Measurements from ENCODE around the gene PRRG2.

DNA sequence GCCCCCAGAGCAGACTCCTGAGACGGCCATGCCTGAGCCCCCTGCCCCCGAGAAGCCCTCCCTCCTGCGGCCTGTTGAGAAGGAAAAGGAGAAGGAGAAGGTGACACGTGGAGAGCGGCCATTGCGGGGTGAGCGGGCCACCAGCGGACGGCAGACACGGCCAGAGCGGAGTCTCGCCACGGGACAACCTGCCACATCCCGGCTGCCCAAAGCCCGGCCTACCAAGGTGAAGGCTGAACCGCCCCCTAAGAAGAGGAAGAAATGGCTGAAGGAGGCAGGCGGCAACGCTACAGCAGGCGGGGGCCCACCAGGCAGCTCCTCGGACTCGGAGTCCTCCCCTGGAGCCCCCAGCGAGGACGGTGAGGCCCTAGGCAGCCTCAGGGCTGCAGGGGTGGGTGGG lies 34.7 kb downstream of the PRRG2 start:
- TF ChIP-seq, protein P1, sequence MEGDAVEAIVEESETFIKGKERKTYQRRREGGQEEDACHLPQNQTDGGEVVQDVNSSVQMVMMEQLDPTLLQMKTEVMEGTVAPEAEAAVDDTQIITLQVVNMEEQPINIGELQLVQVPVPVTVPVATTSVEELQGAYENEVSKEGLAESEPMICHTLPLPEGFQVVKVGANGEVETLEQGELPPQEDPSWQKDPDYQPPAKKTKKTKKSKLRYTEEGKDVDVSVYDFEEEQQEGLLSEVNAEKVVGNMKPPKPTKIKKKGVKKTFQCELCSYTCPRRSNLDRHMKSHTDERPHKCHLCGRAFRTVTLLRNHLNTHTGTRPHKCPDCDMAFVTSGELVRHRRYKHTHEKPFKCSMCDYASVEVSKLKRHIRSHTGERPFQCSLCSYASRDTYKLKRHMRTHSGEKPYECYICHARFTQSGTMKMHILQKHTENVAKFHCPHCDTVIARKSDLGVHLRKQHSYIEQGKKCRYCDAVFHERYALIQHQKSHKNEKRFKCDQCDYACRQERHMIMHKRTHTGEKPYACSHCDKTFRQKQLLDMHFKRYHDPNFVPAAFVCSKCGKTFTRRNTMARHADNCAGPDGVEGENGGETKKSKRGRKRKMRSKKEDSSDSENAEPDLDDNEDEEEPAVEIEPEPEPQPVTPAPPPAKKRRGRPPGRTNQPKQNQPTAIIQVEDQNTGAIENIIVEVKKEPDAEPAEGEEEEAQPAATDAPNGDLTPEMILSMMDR (IDR thresholded peaks at IDR 0.05), result no peak
- TF ChIP-seq POLR2AphosphoS5 (IDR thresholded peaks at IDR 0.05) (no peak), EP300 (IDR thresholded peaks at IDR 0.05) (no peak), POLR2A (IDR thresholded peaks at IDR 0.05; ENCODE audit: low read depth) (no peak)

Data from esophagus muscularis mucosa (tissue), 4 donors.